ENCODE measurements around the gene SLC26A2.

Gene SLC26A2

GRCh38 chr5:149930043-149930748, 30.4 kb upstream of the SLC26A2 start:
- H3K27me3 ChIP-seq (ENCODE audit: control insufficient read depth, insufficient read depth, low read length) = no peaks in the 10 kb centered on the region
- H3K4me1 ChIP-seq (ENCODE audit: control insufficient read depth, insufficient read depth, low read length) = no peaks in the 10 kb centered on the region
- no peak overlapping the region for H3K9ac ChIP-seq (ENCODE audit: low read depth, low read length)
- no peaks in the 10 kb centered on the region for H3K9me3 ChIP-seq (ENCODE audit: control insufficient read depth, insufficient read depth, low read length)
- no peak overlapping the region for H3K4me3 ChIP-seq (ENCODE audit: low read depth, low read length)
- H3K36me3 ChIP-seq (ENCODE audit: control insufficient read depth, insufficient read depth, low read length) = no peaks in the 10 kb centered on the region

DNA sequence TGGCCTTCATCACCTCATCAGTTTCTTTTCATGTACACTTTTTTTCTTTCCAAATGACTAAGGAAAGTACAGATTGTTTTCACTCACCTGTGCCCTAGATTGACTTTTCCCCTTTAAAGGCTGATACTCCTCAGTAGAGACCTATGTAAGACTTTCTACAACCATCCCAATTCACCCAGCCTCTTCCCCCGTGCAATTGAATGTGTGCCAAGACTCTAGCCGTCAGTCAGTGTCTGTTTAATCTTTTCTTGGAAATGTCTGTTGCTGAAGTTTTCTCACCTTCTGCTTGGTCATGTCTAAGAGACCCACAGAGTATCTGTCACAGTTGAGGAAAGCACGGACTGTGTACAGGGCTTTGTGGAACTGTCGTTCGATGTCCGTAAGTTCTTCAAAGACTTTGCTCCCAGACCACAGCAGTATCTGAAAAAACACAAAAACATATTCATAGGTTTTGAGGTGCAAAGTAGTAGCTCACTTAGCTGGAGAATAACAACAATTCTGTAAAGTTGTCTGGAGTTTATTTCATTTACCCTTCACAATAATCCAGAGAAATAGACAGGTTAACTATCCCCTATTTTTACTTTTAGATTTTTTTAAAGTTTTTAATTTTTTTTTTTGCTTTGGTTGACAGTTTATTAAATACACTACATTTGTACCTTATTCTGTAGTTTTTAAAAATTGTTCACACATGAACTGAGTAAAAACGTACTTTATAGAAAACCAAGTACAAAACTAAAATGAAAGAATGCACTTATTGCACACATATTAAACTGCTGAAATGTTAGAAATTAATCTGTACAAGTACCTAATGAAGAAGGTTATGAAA, 29.6 kb upstream of the SLC26A2 start:
- H3K4me1 ChIP-seq (ENCODE audit: control insufficient read depth, insufficient read depth, low read length) = no peaks in the 10 kb centered on the region
- H3K9me3 ChIP-seq (ENCODE audit: control insufficient read depth, insufficient read depth, low read length) = no peaks in the 10 kb centered on the region
- H3K36me3 ChIP-seq (ENCODE audit: control insufficient read depth, insufficient read depth, low read length) = no peaks in the 10 kb centered on the region
- H3K4me3 ChIP-seq (ENCODE audit: low read depth, low read length) = no peak overlapping the region
- no peaks in the 10 kb centered on the region for H3K27me3 ChIP-seq (ENCODE audit: control insufficient read depth, insufficient read depth, low read length)
- H3K9ac ChIP-seq (ENCODE audit: low read depth, low read length) = no peak overlapping the region

DNA sequence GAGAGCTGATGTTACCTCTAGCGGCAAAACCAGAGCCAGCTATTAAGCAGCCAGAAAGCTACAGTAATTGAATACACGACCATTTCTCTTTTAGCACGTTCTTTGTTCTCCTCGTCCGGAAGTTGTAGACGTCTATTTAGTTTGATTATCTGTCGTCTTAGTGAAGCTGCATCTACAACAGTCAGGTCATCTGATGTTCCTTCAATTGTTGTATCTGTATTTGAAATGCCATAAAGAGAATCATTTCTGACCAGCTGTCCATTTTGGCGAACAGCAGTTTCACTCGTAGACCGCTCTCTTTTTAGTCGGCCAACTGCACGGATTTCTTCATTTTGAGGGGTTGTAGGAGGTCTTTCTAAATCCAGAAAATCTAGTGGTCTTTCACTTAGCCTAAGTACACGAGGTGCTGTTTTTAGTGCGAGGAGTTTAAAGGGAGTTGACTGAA, 28.5 kb upstream of the SLC26A2 start:
- H3K4me1 ChIP-seq (ENCODE audit: control insufficient read depth, insufficient read depth, low read length) = no peaks in the 10 kb centered on the region
- no peak overlapping the region for H3K9ac ChIP-seq (ENCODE audit: low read depth, low read length)
- no peak overlapping the region for H3K4me3 ChIP-seq (ENCODE audit: low read depth, low read length)

DNA sequence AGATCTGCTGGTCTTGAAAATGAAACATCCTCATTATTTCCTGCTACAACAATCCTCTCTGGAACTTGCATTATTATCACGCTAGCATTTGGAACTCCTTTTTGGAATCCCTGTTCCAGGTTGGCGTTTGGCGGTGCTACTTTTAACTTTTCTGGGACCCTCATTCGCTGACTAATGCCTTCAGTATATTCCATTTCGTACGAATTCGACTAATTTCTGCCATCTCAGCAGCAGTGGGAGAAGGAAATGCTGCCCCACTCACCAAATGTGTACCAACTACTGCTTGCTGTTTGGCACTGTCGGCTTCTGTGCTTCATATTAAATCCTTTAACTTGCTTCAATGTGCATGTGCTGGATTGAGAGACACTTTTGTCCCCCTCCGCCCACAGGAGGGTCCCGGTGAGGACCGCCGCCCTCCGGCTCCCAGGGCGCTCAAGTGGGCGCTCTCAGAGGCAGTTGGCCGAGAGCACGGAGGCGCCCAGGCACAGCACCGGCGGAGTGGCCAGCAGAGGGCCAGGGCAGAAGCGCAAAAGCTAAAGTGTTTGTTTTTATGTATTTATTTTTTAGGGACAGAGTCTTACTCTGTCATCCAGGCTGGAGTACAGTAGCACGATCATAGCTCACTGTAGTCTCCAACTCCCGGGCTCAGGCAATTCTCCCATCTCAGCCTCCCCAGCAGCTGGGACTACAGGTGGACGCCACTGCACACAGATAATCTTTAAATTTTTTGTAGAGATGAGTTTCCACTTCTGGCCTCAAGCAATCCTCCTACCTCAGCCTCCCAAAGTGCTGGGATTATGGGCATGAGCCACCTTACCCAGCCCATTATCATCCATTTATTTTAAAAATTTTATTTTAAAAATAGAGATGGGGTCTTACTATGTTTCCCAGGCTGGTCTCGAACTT, 27.9 kb upstream of the SLC26A2 start:
- H3K4me1 ChIP-seq (ENCODE audit: control insufficient read depth, insufficient read depth, low read length) = no peaks in the 10 kb centered on the region
- H3K36me3 ChIP-seq (ENCODE audit: control insufficient read depth, insufficient read depth, low read length) = no peaks in the 10 kb centered on the region
- no peaks in the 10 kb centered on the region for H3K9me3 ChIP-seq (ENCODE audit: control insufficient read depth, insufficient read depth, low read length)
- H3K9ac ChIP-seq (ENCODE audit: low read depth, low read length) = no peak overlapping the region
- no peak overlapping the region for H3K4me3 ChIP-seq (ENCODE audit: low read depth, low read length)
- H3K27me3 ChIP-seq (ENCODE audit: control insufficient read depth, insufficient read depth, low read length) = no peaks in the 10 kb centered on the region

More for the DNA sequence above, 28.5 kb upstream of the SLC26A2 start:
- H3K9me3 ChIP-seq (ENCODE audit: control insufficient read depth, insufficient read depth, low read length) = no peaks in the 10 kb centered on the region
- no peaks in the 10 kb centered on the region for H3K27me3 ChIP-seq (ENCODE audit: control insufficient read depth, insufficient read depth, low read length)
- H3K36me3 ChIP-seq (ENCODE audit: control insufficient read depth, insufficient read depth, low read length) = no peaks in the 10 kb centered on the region

- H3K4me3 ChIP-seq (ENCODE audit: low read depth, low read length) = no peak overlapping the region
- no peak overlapping the region for H3K9ac ChIP-seq (ENCODE audit: low read depth, low read length)
- H3K36me3 ChIP-seq (ENCODE audit: control insufficient read depth, insufficient read depth, low read length) = no peaks in the 10 kb centered on the region
- H3K4me1 ChIP-seq (ENCODE audit: control insufficient read depth, insufficient read depth, low read length) = no peaks in the 10 kb centered on the region
- no peaks in the 10 kb centered on the region for H3K9me3 ChIP-seq (ENCODE audit: control insufficient read depth, insufficient read depth, low read length)
- no peaks in the 10 kb centered on the region for H3K27me3 ChIP-seq (ENCODE audit: control insufficient read depth, insufficient read depth, low read length)
These were observed 25.1 kb upstream of the SLC26A2 start for GRCh38 chr5:149935431-149935901.

- no peaks in the 10 kb centered on the region for H3K9me3 ChIP-seq (ENCODE audit: control insufficient read depth, insufficient read depth, low read length)
- no peaks in the 10 kb centered on the region for H3K4me1 ChIP-seq (ENCODE audit: control insufficient read depth, insufficient read depth, low read length)
- no peak overlapping the region for H3K9ac ChIP-seq (ENCODE audit: low read depth, low read length)
These were observed 24.4 kb upstream of the SLC26A2 start for GRCh38 chr5:149936044-149936699.

GRCh38 chr5:149936700-149937091, 23.9 kb upstream of the SLC26A2 start:
- Histone ChIP-seq H3K4me3 (ENCODE audit: low read depth, low read length) (no peak overlapping the region), H3K4me1 (ENCODE audit: control insufficient read depth, insufficient read depth, low read length) (no peaks in the 10 kb centered on the region), H3K27me3 (ENCODE audit: control insufficient read depth, insufficient read depth, low read length) (no peaks in the 10 kb centered on the region), H3K36me3 (ENCODE audit: control insufficient read depth, insufficient read depth, low read length) (no peaks in the 10 kb centered on the region), H3K9me3 (ENCODE audit: control insufficient read depth, insufficient read depth, low read length) (no peaks in the 10 kb centered on the region), H3K9ac (ENCODE audit: low read depth, low read length) (no peak overlapping the region)

More at GRCh38 chr5:149936044-149936699, 24.4 kb upstream of the SLC26A2 start:
- Histone ChIP-seq H3K27me3 (ENCODE audit: control insufficient read depth, insufficient read depth, low read length) (no peaks in the 10 kb centered on the region), H3K4me3 (ENCODE audit: low read depth, low read length) (no peak overlapping the region), H3K36me3 (ENCODE audit: control insufficient read depth, insufficient read depth, low read length) (no peaks in the 10 kb centered on the region)

DNA sequence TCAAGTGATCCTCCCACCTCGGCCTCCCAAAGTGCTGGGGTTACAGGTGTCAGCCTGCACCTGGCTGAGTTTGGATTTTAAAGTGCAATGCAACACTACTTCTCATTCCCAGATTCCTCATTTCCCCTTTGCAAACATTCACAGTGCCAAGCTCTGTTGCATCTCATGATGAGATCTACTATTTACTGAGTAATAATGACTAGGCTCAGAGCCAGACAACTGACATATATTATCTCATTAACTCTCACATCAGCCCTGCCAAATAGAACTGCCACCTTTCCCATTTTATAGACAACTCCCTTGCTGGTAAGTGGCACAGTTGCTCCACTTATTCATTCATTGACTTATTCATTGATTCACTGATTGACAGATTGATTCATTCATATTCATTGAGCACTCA, 22.9 kb upstream of the SLC26A2 start:
- Histone ChIP-seq H3K4me1 (ENCODE audit: control insufficient read depth, insufficient read depth, low read length) (no peaks in the 10 kb centered on the region), H3K4me3 (ENCODE audit: low read depth, low read length) (no peak overlapping the region), H3K27me3 (ENCODE audit: control insufficient read depth, insufficient read depth, low read length) (no peaks in the 10 kb centered on the region), H3K9ac (ENCODE audit: low read depth, low read length) (no peak overlapping the region), H3K9me3 (ENCODE audit: control insufficient read depth, insufficient read depth, low read length) (no peaks in the 10 kb centered on the region), H3K36me3 (ENCODE audit: control insufficient read depth, insufficient read depth, low read length) (no peaks in the 10 kb centered on the region)

DNA sequence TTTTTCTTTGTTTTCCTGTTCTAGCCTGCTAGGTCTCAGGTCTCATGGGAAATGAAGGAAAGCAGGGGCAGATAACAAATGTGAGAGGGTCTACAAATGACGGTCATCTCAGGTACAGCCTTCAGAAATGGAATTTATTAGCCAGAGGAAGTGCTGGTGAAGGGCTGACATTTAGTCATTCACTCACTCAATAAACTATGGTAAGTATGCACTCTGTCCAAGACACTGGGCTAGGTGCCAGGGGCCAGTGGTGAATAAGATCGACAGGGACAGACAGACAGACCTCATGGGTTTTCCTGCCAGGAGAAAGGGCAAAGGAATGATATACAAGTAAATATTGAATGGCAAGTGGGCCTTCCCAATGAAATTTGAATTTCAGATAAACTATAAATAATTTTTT, 22.3 kb upstream of the SLC26A2 start:
- Histone ChIP-seq H3K9me3 (ENCODE audit: control insufficient read depth, insufficient read depth, low read length) (no peaks in the 10 kb centered on the region), H3K27me3 (ENCODE audit: control insufficient read depth, insufficient read depth, low read length) (no peaks in the 10 kb centered on the region), H3K9ac (ENCODE audit: low read depth, low read length) (no peak overlapping the region), H3K36me3 (ENCODE audit: control insufficient read depth, insufficient read depth, low read length) (no peaks in the 10 kb centered on the region), H3K4me3 (ENCODE audit: low read depth, low read length) (no peak overlapping the region), H3K4me1 (ENCODE audit: control insufficient read depth, insufficient read depth, low read length) (no peaks in the 10 kb centered on the region)

GRCh38 chr5:149938791-149939358, 21.7 kb upstream of the SLC26A2 start:
- H3K27me3 ChIP-seq (ENCODE audit: control insufficient read depth, insufficient read depth, low read length) = no peaks in the 10 kb centered on the region
- no peaks in the 10 kb centered on the region for H3K9me3 ChIP-seq (ENCODE audit: control insufficient read depth, insufficient read depth, low read length)
- no peaks in the 10 kb centered on the region for H3K4me1 ChIP-seq (ENCODE audit: control insufficient read depth, insufficient read depth, low read length)
- no peaks in the 10 kb centered on the region for H3K36me3 ChIP-seq (ENCODE audit: control insufficient read depth, insufficient read depth, low read length)
- H3K4me3 ChIP-seq (ENCODE audit: low read depth, low read length) = no peak overlapping the region
- H3K9ac ChIP-seq (ENCODE audit: low read depth, low read length) = no peak overlapping the region

DNA sequence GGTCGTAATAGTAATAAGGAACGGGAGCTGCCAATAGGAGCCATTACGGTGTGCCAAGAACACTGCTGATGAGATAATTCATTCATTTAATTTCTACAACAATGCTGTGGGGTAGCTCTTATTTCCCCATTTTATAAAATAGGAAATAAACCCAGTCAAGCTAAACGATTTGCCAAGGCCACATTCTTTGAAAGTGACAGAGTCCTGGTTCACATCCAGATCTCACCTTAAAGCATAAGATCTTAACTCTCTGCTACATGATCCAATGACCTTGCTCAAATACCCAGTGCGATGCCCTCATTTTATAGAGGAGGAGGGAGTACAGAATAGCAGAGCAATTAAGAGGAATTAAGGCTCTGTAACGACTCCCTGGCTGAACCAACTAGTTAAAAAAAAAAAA, 21.0 kb upstream of the SLC26A2 start:
- Histone ChIP-seq H3K9ac (ENCODE audit: low read depth, low read length) (no peak overlapping the region), H3K36me3 (ENCODE audit: control insufficient read depth, insufficient read depth, low read length) (no peaks in the 10 kb centered on the region), H3K4me3 (ENCODE audit: low read depth, low read length) (no peak overlapping the region), H3K27me3 (ENCODE audit: control insufficient read depth, insufficient read depth, low read length) (no peaks in the 10 kb centered on the region), H3K9me3 (ENCODE audit: control insufficient read depth, insufficient read depth, low read length) (no peaks in the 10 kb centered on the region), H3K4me1 (ENCODE audit: control insufficient read depth, insufficient read depth, low read length) (no peaks in the 10 kb centered on the region)

Data from iPS-15b (cell line).